K562 (cell line): Measurements from ENCODE around the gene CD164L2. TPM values are rescaled to one million over a fixed set of nuclear protein-coding genes. Genes with fewer than 3 reads are reported as not detected.

ENCODE experiments used
- BCL6 ChIP-seq: fragments of 250-450 bp; sonication (Bioruptor Pico); IDR thresholded peaks from 2 replicates; pipeline ENCODE4 v1.4.0; 2020
- CREB3 ChIP-seq: fragments of 450-650 bp; conservative IDR thresholded peaks from 2 replicates; pipeline ENCODE4 v1.6.1; 2016; ENCODE audit warnings: missing genetic modification characterization, low read depth, mild to moderate bottlenecking, missing compliant biosample characterization, moderate library complexity
- DNMT1 ChIP-seq: fragments of 450-650 bp; IDR thresholded peaks from 2 replicates; pipeline ENCODE4 v1.6.1; 2016; ENCODE audit warnings: antibody characterized with exemption, mild to moderate bottlenecking
- EGR1 ChIP-seq: fragments of 450-650 bp; conservative IDR thresholded peaks from 2 replicates; pipeline ENCODE4 v1.6.1; 2017; ENCODE audit warnings: mild to moderate bottlenecking
- ELF4 ChIP-seq: fragments of 450-650 bp; formaldehyde crosslinking; IDR thresholded peaks from 2 replicates; pipeline ENCODE4 v1.4.0; 2022; ENCODE audit warnings: missing genetic modification characterization
- FIP1L1 ChIP-seq: fragments of 200-400 bp; formaldehyde crosslinking; IDR thresholded peaks from 2 replicates; pipeline ENCODE4 v1.6.1; 2018; ENCODE audit warnings: mild to moderate bottlenecking, low read depth, low read length; ENCODE audit not compliant: poor library complexity, severe bottlenecking
- FUS ChIP-seq: fragments of 200-400 bp; formaldehyde crosslinking; optimal IDR thresholded peaks from 2 replicates; pipeline ENCODE3; 2017; ENCODE audit warnings: low read depth, low read length
- GTF2A2 ChIP-seq: IDR thresholded peaks from 2 replicates; pipeline ENCODE4 v1.6.1; 2016; ENCODE audit warnings: mild to moderate bottlenecking, missing genetic modification characterization, missing compliant biosample characterization
- JUNB ChIP-seq: fragments of 450-650 bp; formaldehyde crosslinking; conservative IDR thresholded peaks from 2 replicates; pipeline ENCODE4 v1.4.0; 2020; ENCODE audit warnings: mild to moderate bottlenecking
- MAFF ChIP-seq: IDR thresholded peaks from 2 replicates; pipeline ENCODE4 v1.6.1; 2012; ENCODE audit warnings: low read length, improper control_type of control experiment
- MCM7 ChIP-seq, 2 experiments: fragments of 450-650 bp; IDR thresholded peaks; 2 replicates each; pipeline ENCODE4 v1.6.1; 2016 to 2018
- MYNN ChIP-seq, 2 experiments: sonication (generic); formaldehyde crosslinking in 1 of 2; IDR thresholded peaks; 2 replicates each; pipeline versions ENCODE4 v1.5.0 to v1.6.1; 2016 to 2020; ENCODE audit warnings: antibody characterized with exemption in 1 of 2, missing genetic modification reagents in 1 of 2
- NR4A1 ChIP-seq, 2 experiments: fragments of 250-450 bp in 1 of 2; fragments of 450-650 bp in 1 of 2; sonication (Bioruptor Pico) in 1 of 2; IDR thresholded peaks; 2 replicates each; pipeline versions ENCODE4 v1.4.0 to v1.6.1; 2016 to 2020; ENCODE audit warnings: mild to moderate bottlenecking in 2 of 2, missing compliant biosample characterization in 1 of 2, missing genetic modification characterization in 1 of 2, moderate library complexity in 1 of 2
- NRF1 ChIP-seq, 2 experiments: fragments of 450-650 bp; IDR thresholded peaks in 1 of 2; conservative IDR thresholded peaks in 1 of 2; 2 replicates each; pipeline ENCODE4 v1.6.1; 2014; ENCODE audit warnings: mild to moderate bottlenecking in 2 of 2
- PKNOX1 ChIP-seq: fragments of 450-650 bp; IDR thresholded peaks from 2 replicates; pipeline ENCODE4 v1.6.1; 2016
- POLR2AphosphoS5 ChIP-seq: IDR thresholded peaks from 2 replicates; pipeline ENCODE4 v1.6.1; 2011; ENCODE audit warnings: mild to moderate bottlenecking, low read depth, low read length, moderate library complexity; ENCODE audit not compliant: control insufficient read depth, insufficient read depth
- POLR2G ChIP-seq: fragments of 200-400 bp; formaldehyde crosslinking; IDR thresholded peaks from 2 replicates; pipeline ENCODE4 v1.6.1; 2017; ENCODE audit warnings: low read depth, mild to moderate bottlenecking, antibody characterized with exemption, low read length, moderate library complexity
- RCOR1 ChIP-seq, 2 experiments: IDR thresholded peaks; 2 replicates each; pipeline ENCODE4 v1.6.1; 2012; ENCODE audit warnings: low read depth in 2 of 2, low read length in 2 of 2, borderline replicate concordance in 1 of 2, improper control_type of control experiment in 1 of 2
- SIN3A ChIP-seq, 2 experiments: fragments of 150-350 bp in 1 of 2; IDR thresholded peaks; 2 replicates each; pipeline ENCODE4 v1.6.1; 2011 to 2016; ENCODE audit warnings: borderline replicate concordance in 2 of 2, low read depth in 2 of 2, low read length in 2 of 2, mild to moderate bottlenecking in 2 of 2, moderate library complexity in 2 of 2; ENCODE audit not compliant: control insufficient read depth in 1 of 2
- ZKSCAN1 ChIP-seq: fragments of 150-350 bp; IDR thresholded peaks from 2 replicates; pipeline ENCODE4 v1.6.1; 2016; ENCODE audit warnings: low read depth, low read length
- ZNF584 ChIP-seq: fragments of 200-800 bp; sonication (Bioruptor generic); IDR thresholded peaks from 2 replicates; pipeline ENCODE4 v1.6.1; 2016; ENCODE audit warnings: low read depth, mild to moderate bottlenecking, missing genetic modification characterization, missing compliant biosample characterization
- ZNF766 ChIP-seq: fragments of 200-800 bp; sonication (Bioruptor generic); conservative IDR thresholded peaks from 2 replicates; pipeline ENCODE4 v1.6.1; 2016; ENCODE audit warnings: missing genetic modification characterization, missing compliant biosample characterization
- polyA plus RNA-seq, 8 experiments: library from polyadenylated mRNA; depleted of rRNA in 4 of 8; stranded (reverse) in 5 of 8; unstranded in 3 of 8; fragments of >200 nt; fragmentation: Nextera tagmentation in 2 of 8; fragmentation: Illumina TruSeq in 1 of 8; extraction: Ambion mirVana in 2 of 8; extraction: Trizol in 1 of 8; gene quantifications; 2 replicates each; pipeline versions ENCODE4 v1.2.1 to v1.2.3, GENCODE V29; 2011 to 2014; ENCODE audit warnings: inconsistent platforms in 1 of 8, missing spikeins in 1 of 8
- total RNA-seq, 7 experiments: library from RNA; depleted of rRNA in 6 of 7; stranded (reverse); fragments of >200 nt in 6 of 7; fragmentation: Illumina TruSeq in 2 of 7; extraction: Trizol in 2 of 7; gene quantifications; 2 replicates each; pipeline versions ENCODE4 v1.2.1 to v1.2.3, GENCODE V29; 2011 to 2021; ENCODE audit warnings: low replicate concordance in 1 of 7
- TF ChIP-seq, protein P1 (sequence below): sonication (generic); formaldehyde crosslinking; IDR thresholded peaks from 2 replicates; pipeline ENCODE4 v1.8.0; 2022; ENCODE audit warnings: mild to moderate bottlenecking, missing genetic modification reagents
- TF ChIP-seq, protein P2 (sequence below): fragments of 450-650 bp; IDR thresholded peaks from 2 replicates; pipeline ENCODE4 v1.6.1; 2016; ENCODE audit warnings: low read depth, mild to moderate bottlenecking, moderate library complexity

The CD164L2 gene
- total and polyA plus RNA-seq, 9 of the 15 experiments (the other 6 are each of a cell fraction or from before 2014, with no cell fraction given) = 0.08 to 0.92 (median 0.38) TPM; not detected in 1

- TF ChIP-seq POLR2G (peak; percentile 31; the same call in 1 of the 2 replicates), NR4A1 (CRISPR knock-in tag; IDR thresholded peaks at IDR 0.05) (0 out of 2 replicates have a peak, but pooled peaks have one; percentile 27), NR4A1 (tag; IDR thresholded peaks at IDR 0.05) (no peak), RCOR1 (IDR thresholded peaks at IDR 0.05; ENCODE audit: borderline replicate concordance in 1 of 2, low read depth in 2 of 2, low read length in 2 of 2) (peak; percentile 5 to 18; a peak in 2 of 4 replicates), PKNOX1 (no peak), EGR1 (peak; percentile 86), GTF2A2 (tag) (no peak), ZKSCAN1 (0 out of 2 replicates have a peak, but pooled peaks have one; percentile 54), ELF4 (CRISPR knock-in tag) (no peak), BCL6 (no peak), MAFF (no peak), ZNF584 (CRISPR knock-in tag) (no peak), MYNN (IDR thresholded peaks at IDR 0.05) (0 out of 2 replicates have a peak, but pooled peaks have one; percentile 17), MYNN (CRISPR knock-in tag; IDR thresholded peaks at IDR 0.05) (no peak), MCM7 (IDR thresholded peaks at IDR 0.05) (no peak), CREB3 (tag) (no peak), SIN3A (IDR thresholded peaks at IDR 0.05; ENCODE audit: borderline replicate concordance in 2 of 2, control insufficient read depth in 1 of 2, low read depth in 2 of 2, low read length in 2 of 2) (no peak), NRF1 (conservative IDR thresholded peaks at IDR 0.05 in 1 of 2, IDR thresholded peaks at IDR 0.05 in 1 of 2) (peak; percentile 37 to 46), FIP1L1 (peak; percentile 76), JUNB (CRISPR knock-in tag) (no peak), POLR2AphosphoS5 (no peak), ZNF766 (no peak), DNMT1 (no peak), FUS (no peak)
- TF ChIP-seq, protein P1, sequence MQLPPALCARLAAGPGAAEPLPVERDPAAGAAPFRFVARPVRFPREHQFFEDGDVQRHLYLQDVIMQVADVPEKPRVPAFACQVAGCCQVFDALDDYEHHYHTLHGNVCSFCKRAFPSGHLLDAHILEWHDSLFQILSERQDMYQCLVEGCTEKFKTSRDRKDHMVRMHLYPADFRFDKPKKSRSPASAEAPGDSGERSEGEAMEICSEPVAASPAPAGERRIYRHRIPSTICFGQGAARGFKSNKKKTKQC (CRISPR knock-in tag) = no peak
- TF ChIP-seq, protein P2, sequence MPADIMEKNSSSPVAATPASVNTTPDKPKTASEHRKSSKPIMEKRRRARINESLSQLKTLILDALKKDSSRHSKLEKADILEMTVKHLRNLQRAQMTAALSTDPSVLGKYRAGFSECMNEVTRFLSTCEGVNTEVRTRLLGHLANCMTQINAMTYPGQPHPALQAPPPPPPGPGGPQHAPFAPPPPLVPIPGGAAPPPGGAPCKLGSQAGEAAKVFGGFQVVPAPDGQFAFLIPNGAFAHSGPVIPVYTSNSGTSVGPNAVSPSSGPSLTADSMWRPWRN = no peak
Measured at GRCh38 chr1:27357281-27358037, 25.7 kb downstream of the CD164L2 start (continued).
